Measurements from ENCODE around the gene ING5.

GRCh38 chr2:241658296-241658695, 43.5 kb upstream of the ING5 start:
- TF ChIP-seq ARNTL (CRISPR knock-in tag; IDR thresholded peaks at IDR 0.05; ENCODE audit: borderline replicate concordance, low read depth) (no peak), PATZ1 (CRISPR knock-in tag; IDR thresholded peaks at IDR 0.05; ENCODE audit: borderline replicate concordance) (no peak), ZNF70 (CRISPR knock-in tag; IDR thresholded peaks at IDR 0.05) (no peak), ESRRG (CRISPR knock-in tag; IDR thresholded peaks at IDR 0.05) (no peak), ZC3H10 (CRISPR knock-in tag; IDR thresholded peaks at IDR 0.05) (no peak), ZFP30 (CRISPR knock-in tag; IDR thresholded peaks at IDR 0.05) (no peak)

Data from SK-N-SH treated with all-trans-retinoic acid at 6 μM for 48 hours (cell line).